GM19238 (cell line): ENCODE results near the gene NR6A1.

Experiments
- DNase-seq: peaks from one replicate; pipeline ENCODE4 v3.0.0; 2011; ENCODE audit warnings: low spot score; ENCODE audit not compliant: insufficient read length

Gene NR6A1

DNA sequence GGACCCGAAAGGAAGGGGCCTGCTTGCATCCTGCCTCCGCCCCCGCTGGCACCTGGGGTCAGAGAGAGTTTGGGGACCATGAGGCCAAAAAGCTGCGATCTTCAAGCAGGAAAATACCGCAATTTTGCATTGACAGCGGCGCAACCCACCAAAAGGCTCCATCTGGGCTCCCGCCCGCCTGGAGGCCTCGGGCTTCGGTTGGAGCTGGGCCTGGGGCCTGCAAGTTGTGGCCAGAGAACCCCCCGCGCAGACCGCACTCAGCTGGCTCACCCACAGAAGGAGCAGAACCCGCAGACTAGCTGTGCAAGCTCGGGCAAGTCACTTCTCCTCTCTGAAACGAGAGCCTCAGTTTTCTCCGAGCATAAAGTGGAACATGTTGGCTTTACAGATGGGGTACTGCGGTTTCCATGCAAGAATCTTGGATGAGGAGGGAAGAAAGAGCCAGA, 265.2 kb downstream of the NR6A1 start:
- no peak for DNase-seq

DNA sequence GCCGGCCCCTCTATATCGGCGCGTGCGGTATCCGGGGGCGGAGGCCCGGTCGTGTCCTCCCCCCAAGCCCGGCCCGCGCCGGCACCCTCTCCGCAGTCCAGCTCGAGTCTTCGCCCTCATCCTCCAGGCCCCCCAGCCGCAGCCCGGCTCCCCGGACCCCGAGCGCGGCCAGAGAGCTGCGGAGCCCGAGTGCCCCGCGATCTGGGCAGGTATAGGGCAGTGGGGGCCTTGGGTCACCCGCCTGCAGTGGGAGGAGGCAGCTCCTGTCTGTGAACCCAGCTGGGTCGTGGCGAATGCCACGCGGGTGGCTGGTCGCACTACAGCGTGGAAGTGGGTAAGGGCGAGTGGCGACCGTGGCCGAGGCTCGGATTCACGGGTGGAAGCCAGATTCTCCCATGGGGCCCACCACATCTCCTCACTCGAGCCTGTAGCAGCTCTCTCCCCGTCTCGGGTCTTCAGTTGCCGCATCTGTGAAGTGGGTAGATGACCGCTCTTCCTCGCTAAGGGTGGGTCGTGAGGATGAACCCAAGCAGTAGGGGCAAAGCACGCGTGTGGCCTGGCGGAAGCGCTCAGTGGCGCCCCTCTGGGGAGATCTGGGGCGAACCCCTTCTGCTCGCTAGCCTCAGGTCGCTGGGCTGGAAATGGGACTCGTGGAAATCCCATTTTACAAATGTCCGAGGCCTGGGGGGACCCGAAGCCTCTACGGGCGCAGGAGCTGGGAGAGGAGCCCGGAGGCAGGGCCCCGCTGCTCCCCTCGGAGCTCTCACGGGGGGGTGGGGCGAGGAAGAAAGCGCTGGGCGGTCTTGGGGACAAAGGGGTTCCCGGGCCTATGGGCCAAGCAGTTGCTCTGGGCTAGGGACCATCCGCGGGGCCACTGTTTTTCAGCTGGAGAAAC, 265.9 kb downstream of the NR6A1 start:
- no peak for DNase-seq

GRCh38 chr9:124504530-124505005, 266.5 kb downstream of the NR6A1 start:
- no peak for DNase-seq

GRCh38 chr9:124503713-124504529, 267.2 kb downstream of the NR6A1 start:
- DNase-seq: no peak

- DNase-seq: no peak
These were observed 268.1 kb downstream of the NR6A1 start for GRCh38 chr9:124502711-124503702.

DNA sequence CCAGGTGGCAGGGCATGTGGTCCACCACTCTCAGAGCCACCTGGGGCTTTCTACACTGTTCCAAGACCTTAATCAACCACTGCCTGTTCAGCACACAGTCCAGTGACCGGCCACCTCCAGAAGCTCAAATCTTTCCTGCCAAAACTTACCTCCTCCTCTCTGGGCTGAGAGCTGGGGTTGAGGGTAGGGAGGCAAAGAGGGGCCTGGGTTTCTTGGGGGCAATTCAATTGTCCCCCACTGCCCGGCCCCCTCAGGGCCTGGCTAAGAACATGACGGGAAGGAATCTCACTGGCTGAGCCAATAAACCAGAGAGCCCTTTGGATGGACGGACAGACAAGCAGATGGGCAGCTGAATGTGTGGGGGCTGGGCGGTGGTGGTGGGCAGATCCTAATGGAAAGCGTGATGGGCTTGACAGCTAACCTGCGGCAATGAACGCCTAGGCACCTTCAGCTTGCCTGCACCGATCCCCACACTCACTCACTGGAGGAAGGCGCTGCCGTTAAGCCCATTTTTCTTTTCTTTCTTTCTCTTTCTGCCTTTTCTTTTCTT, 269.3 kb downstream of the NR6A1 start:
- no peak for DNase-seq

GRCh38 chr9:124500796-124501611, 270.1 kb downstream of the NR6A1 start:
- no peak for DNase-seq

- no peak for DNase-seq
These were observed 270.9 kb downstream of the NR6A1 start for GRCh38 chr9:124500028-124500795.

DNA sequence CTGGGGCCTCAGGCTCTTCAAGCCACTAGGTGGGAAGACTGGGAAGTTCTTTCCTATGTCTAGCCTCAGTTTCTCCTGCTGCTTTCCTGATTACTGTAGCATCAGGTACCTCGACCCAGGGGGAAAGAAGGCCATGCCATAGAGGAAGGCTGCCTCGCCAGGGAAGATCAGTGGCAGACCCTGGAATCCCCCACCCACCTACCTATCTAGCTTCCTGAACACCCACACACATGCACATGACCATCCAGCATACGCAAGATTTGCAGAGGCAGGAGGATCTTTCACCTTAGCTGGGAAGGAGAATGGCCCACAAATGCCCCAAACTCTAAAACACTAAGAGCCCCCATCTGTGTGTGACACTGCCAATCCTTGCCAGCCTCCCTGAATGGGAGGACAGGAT, 271.9 kb downstream of the NR6A1 start:
- no peak for DNase-seq

- no peak for DNase-seq
These were observed 272.5 kb downstream of the NR6A1 start for GRCh38 chr9:124498499-124499146.

GRCh38 chr9:124498040-124498439, 273.1 kb downstream of the NR6A1 start:
- DNase-seq: no peak

DNA sequence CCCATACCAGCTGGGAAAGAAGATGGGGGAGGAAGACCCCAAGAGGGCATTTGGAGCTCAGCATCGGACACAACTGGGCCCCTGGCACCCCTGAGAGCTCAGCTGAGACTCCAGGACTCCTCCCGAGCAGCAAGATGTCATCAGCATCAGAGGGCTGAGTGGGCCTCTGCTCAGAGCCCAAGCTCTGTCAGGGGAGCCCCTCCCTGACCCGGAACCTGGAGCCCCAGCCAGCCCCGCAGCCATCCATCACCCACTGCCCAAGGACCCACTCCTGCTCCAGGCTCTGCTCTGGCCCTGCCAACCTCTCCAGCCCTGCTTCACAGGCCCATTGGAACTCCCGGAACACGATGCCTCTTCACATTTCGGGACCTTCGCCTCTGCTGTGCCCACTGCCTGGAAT, 273.7 kb downstream of the NR6A1 start:
- no peak for DNase-seq

GRCh38 chr9:124496463-124496862, 274.6 kb downstream of the NR6A1 start:
- DNase-seq: no peak

- no peak for DNase-seq
These were observed 275.0 kb downstream of the NR6A1 start for GRCh38 chr9:124496075-124496449.

DNA sequence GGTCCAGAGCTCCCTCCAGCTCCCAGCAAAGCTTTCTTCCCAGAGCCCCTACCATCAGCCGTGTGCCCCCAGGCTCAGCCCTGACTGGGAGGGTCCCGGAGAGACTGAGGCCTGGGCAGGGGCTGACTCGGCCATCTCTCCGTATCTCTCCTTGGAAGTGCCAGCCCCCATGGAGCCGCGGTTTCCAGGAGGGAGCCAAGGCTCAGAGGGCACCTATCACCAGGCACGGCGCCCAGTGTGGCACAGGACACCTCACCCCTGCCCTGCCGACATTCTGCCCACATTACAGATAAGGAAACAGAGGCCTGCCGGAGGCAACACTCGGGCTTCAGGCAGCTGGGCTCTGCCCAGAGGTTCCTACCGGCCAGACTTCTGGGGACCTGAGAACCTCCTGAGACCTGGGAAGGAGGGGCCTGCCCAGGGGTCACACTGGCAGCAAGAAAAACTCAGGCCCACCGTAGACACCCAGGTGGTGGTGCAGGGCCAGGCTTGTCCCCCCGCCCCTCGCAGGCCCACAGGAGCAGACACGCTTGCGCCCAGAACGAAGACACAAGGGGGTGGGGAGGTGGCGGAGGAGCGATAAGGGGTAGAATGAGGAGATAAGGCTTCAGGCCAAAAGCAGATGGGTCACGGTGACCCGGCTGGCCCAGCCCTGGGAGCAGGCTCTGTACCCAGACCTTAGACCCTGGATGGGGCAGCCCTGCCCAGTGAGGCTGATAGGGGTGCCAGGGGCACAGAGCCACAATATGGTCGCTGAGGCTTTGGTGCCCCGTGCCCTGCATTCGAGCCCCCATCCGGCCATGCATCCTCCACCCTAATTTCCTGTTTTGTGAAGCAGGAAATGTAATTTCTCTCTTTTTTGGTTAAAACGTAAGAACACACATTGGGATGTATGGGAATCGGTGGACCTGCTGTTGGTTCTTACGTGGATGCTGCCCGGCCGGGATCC, 275.7 kb downstream of the NR6A1 start:
- no peak for DNase-seq

DNA sequence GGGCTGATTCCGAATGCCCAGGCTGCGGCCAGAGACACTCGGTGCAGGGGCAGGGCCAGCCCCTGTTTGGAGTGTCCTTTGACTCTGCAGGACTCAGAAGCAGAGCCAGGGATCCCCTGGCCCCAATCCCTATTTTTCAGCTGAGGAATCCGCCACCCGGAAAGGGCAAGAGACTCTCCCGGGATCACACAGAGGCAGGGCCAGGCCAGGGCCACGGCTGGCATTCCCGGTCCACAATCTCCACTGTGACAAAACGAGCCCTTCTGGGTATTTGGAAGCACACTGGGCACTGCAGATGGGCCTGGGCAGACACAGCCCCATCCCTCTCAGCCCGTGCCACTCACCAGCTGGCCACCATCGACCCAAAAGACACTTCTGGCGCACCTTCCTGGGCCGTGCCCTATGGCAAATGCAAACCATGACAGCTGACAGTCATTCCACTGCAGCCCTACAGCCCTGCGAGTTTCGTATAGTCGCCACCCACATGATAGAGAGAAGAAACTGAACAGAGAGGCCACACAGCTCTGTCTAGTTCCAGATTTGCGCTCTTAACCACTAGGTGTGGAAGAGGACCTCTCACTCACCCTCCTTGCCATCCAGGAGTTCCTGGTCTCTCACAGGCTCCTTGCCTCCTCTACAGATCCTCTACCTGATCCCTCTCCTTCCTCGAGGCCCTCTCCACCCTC, 277.2 kb downstream of the NR6A1 start:
- DNase-seq: no peak

GRCh38 chr9:124493218-124493617, 277.9 kb downstream of the NR6A1 start:
- no peak for DNase-seq
